ENCODE measurements around the gene TMEM225B.

DNA sequence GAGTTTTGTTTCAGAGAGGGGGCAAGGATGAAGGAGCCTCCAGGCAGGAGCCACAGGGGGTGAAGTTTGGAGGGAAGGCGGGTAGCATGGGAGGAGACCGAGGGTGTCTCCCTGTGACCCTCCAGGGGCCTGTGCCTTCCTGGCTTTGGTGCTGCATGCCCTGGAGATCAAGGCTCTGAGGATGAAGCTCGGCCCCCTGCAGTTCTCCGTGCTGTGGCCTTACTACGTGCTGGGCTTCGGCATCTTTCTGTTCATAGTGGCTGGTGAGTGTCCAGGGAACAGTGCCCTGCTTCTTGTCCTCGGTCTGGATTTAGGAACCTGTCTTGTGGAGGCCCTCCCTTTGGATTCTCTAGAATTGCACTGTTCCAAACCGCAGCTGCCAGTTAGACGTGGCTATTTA, 9.5 kb downstream of the TMEM225B start:
- TF ChIP-seq, protein P1, sequence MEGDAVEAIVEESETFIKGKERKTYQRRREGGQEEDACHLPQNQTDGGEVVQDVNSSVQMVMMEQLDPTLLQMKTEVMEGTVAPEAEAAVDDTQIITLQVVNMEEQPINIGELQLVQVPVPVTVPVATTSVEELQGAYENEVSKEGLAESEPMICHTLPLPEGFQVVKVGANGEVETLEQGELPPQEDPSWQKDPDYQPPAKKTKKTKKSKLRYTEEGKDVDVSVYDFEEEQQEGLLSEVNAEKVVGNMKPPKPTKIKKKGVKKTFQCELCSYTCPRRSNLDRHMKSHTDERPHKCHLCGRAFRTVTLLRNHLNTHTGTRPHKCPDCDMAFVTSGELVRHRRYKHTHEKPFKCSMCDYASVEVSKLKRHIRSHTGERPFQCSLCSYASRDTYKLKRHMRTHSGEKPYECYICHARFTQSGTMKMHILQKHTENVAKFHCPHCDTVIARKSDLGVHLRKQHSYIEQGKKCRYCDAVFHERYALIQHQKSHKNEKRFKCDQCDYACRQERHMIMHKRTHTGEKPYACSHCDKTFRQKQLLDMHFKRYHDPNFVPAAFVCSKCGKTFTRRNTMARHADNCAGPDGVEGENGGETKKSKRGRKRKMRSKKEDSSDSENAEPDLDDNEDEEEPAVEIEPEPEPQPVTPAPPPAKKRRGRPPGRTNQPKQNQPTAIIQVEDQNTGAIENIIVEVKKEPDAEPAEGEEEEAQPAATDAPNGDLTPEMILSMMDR (tag by site-specific recombination; IDR thresholded peaks at IDR 0.05): no peak
- TF ChIP-seq ZBTB1 (tag by site-specific recombination; IDR thresholded peaks at IDR 0.05) (no peak), RBAK (tag by site-specific recombination; IDR thresholded peaks at IDR 0.05) (no peak), ZNF302 (tag by site-specific recombination; IDR thresholded peaks at IDR 0.05; ENCODE audit: low read depth) (no peak), ZNF830 (tag by site-specific recombination; IDR thresholded peaks at IDR 0.05; ENCODE audit: low read depth) (no peak), GLI2 (tag by site-specific recombination; IDR thresholded peaks at IDR 0.05; ENCODE audit: borderline replicate concordance, low read depth) (no peak), ZNF404 (tag by site-specific recombination; IDR thresholded peaks at IDR 0.05) (no peak), ZNF24 (tag by site-specific recombination; IDR thresholded peaks at IDR 0.05) (no peak), BCL11A (tag by site-specific recombination; IDR thresholded peaks at IDR 0.05; ENCODE audit: low read depth) (no peak), BCL11B (tag by site-specific recombination; IDR thresholded peaks at IDR 0.05; ENCODE audit: low read depth) (no peak), ZNF114 (tag by site-specific recombination; IDR thresholded peaks at IDR 0.05) (no peak)
- TF ChIP-seq, protein P2, sequence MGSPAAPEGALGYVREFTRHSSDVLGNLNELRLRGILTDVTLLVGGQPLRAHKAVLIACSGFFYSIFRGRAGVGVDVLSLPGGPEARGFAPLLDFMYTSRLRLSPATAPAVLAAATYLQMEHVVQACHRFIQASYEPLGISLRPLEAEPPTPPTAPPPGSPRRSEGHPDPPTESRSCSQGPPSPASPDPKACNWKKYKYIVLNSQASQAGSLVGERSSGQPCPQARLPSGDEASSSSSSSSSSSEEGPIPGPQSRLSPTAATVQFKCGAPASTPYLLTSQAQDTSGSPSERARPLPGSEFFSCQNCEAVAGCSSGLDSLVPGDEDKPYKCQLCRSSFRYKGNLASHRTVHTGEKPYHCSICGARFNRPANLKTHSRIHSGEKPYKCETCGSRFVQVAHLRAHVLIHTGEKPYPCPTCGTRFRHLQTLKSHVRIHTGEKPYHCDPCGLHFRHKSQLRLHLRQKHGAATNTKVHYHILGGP (tag by site-specific recombination; IDR thresholded peaks at IDR 0.05): no peak
- TF ChIP-seq, protein P3, sequence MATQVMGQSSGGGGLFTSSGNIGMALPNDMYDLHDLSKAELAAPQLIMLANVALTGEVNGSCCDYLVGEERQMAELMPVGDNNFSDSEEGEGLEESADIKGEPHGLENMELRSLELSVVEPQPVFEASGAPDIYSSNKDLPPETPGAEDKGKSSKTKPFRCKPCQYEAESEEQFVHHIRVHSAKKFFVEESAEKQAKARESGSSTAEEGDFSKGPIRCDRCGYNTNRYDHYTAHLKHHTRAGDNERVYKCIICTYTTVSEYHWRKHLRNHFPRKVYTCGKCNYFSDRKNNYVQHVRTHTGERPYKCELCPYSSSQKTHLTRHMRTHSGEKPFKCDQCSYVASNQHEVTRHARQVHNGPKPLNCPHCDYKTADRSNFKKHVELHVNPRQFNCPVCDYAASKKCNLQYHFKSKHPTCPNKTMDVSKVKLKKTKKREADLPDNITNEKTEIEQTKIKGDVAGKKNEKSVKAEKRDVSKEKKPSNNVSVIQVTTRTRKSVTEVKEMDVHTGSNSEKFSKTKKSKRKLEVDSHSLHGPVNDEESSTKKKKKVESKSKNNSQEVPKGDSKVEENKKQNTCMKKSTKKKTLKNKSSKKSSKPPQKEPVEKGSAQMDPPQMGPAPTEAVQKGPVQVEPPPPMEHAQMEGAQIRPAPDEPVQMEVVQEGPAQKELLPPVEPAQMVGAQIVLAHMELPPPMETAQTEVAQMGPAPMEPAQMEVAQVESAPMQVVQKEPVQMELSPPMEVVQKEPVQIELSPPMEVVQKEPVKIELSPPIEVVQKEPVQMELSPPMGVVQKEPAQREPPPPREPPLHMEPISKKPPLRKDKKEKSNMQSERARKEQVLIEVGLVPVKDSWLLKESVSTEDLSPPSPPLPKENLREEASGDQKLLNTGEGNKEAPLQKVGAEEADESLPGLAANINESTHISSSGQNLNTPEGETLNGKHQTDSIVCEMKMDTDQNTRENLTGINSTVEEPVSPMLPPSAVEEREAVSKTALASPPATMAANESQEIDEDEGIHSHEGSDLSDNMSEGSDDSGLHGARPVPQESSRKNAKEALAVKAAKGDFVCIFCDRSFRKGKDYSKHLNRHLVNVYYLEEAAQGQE (tag by site-specific recombination; IDR thresholded peaks at IDR 0.05): no peak

Data from HEK293 (cell line).